ENCODE measurements around the gene XRN1.

The XRN1 gene

GRCh38 chr3:142436951-142437585 lies 10.8 kb downstream of the XRN1 start:
- no peak for TF ChIP-seq CTCF (IDR thresholded peaks at IDR 0.05; ENCODE audit: extremely low read depth, insufficient read depth, missing control alignments)
- in situ Hi-C loops (cut with MboI; ENCODE audit: low pct_unique_long_range_greater_than_20kb, low sequenced_read_pairs, unreplicated experiment): no loop called here
- DNase-seq (ENCODE audit: low spot score): no peak

DNA sequence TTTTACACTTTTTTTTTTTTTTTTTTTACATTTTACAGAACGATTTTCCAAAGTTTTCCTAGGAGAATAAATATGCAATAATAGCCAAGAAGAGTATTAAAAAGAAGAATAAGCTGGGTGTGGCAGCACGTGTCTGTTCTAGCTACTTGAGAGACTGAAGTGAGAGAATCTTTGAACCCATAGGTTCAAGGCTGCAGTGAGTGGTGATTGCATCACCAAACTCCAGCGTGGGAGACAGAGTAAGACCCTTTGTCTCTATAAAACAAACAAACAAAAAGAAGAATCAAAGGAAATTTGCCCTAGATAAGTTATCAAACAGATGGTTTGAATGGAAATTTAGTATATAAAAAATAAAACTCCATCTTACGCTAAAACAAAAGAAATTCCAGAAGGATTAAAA lies 13.3 kb downstream of the XRN1 start:
- no peak for TF ChIP-seq CTCF (IDR thresholded peaks at IDR 0.05; ENCODE audit: extremely low read depth, insufficient read depth, missing control alignments)
- no peak for DNase-seq (ENCODE audit: low spot score)
- in situ Hi-C loops (cut with MboI; ENCODE audit: low pct_unique_long_range_greater_than_20kb, low sequenced_read_pairs, unreplicated experiment): no loop called here

GRCh38 chr3:142433110-142433509 lies 14.7 kb downstream of the XRN1 start:
- in situ Hi-C loops (cut with MboI; ENCODE audit: low pct_unique_long_range_greater_than_20kb, low sequenced_read_pairs, unreplicated experiment): no loop called here

GRCh38 chr3:142429582-142429981 lies 18.3 kb downstream of the XRN1 start:
- in situ Hi-C loops (cut with MboI; ENCODE audit: low pct_unique_long_range_greater_than_20kb, low sequenced_read_pairs, unreplicated experiment): no loop called here
- DNase-seq (ENCODE audit: low spot score): no peak
- TF ChIP-seq CTCF (IDR thresholded peaks at IDR 0.05; ENCODE audit: extremely low read depth, insufficient read depth, missing control alignments): no peak

More at GRCh38 chr3:142433110-142433509, 14.7 kb downstream of the XRN1 start:
- TF ChIP-seq CTCF (IDR thresholded peaks at IDR 0.05; ENCODE audit: extremely low read depth, insufficient read depth, missing control alignments): no peak
- no peak for DNase-seq (ENCODE audit: low spot score)

GRCh38 chr3:142424754-142425153 lies 23.1 kb downstream of the XRN1 start:
- DNase-seq (ENCODE audit: low spot score): no peak
- in situ Hi-C loops (cut with MboI; ENCODE audit: low pct_unique_long_range_greater_than_20kb, low sequenced_read_pairs, unreplicated experiment): no loop called here
- no peak for TF ChIP-seq CTCF (IDR thresholded peaks at IDR 0.05; ENCODE audit: extremely low read depth, insufficient read depth, missing control alignments)

DNA sequence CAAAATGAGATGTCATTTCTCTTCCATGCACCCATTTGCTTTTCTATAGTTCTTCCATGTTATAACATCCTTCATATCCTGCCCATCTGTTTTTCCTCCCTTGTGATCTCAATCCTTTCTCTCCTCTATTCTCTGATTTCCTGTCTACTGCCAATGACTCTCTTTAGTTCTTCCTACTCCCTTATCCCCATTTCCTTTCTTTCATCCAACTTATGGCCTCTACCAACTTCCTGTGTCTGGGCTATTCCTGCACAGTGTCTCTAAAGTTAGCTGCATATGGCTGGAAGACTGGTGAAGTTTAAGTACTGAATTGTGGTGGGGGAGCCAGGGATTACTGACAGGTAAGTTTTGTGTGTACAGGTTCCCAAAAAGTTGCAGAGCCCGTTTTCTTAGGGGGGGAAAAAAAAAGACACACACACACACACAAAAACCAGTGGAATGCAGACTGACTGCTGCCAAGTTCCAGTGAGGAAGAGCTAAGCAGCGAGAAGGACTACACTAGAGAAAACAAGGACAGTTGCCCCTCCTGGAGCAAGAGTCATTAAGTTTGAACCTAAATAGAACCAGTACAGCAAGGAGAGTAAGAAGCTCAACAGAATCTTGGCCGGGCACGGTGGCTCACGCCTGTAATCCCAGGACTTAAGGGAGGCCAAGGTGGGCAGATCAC lies 28.8 kb downstream of the XRN1 start:
- TF ChIP-seq CTCF (IDR thresholded peaks at IDR 0.05; ENCODE audit: extremely low read depth, insufficient read depth, missing control alignments): no peak
- DNase-seq (ENCODE audit: low spot score): no peak
- in situ Hi-C loops (cut with MboI; ENCODE audit: low pct_unique_long_range_greater_than_20kb, low sequenced_read_pairs, unreplicated experiment): no loop called here
